SK-N-SH (cell line): ENCODE data around the gene SEC62. TPM values are rescaled to one million over a fixed set of nuclear protein-coding genes. Genes with fewer than 3 reads are reported as not detected.

Experiments used
- CTCF ChIA-PET: fragments of 300-600, 350-600 bp; formaldehyde crosslinking; extraction: SDS; loops from one replicate; lab custom pipeline; 2021; lab: Yijun Ruan, JAX
- POLR2A ChIA-PET: fragments of 350-600 bp; sonication (Branson Sonifier 250); formaldehyde crosslinking; extraction: SDS; loops from one replicate; lab custom pipeline; 2020; ENCODE audit warnings: antibody characterized with exemption, inconsistent platforms; lab: Yijun Ruan, JAX
- DNase-seq: peaks from one replicate; pipeline ENCODE4 v3.0.0; 2012
- H2AFZ ChIP-seq: fragments of 200-600 bp; sonication (generic); 2 replicates; pipeline ENCODE4 v1.8.1; 2016; ENCODE audit warnings: antibody characterized with exemption, mild to moderate bottlenecking, low read depth
- H3F3A ChIP-seq: fragments of 200-600 bp; sonication (generic); replicated peaks from 2 replicates; pipeline ENCODE3; 2016; ENCODE audit warnings: antibody characterized with exemption, mild to moderate bottlenecking; ENCODE audit not compliant: insufficient read depth
- H3K27ac ChIP-seq, 2 experiments: fragments of 200-500 bp in 1 of 2; fragments of 200-600 bp in 1 of 2; sonication (Bioruptor generic) in 1 of 2; sonication (generic), shearing (Covaris generic) in 1 of 2; 2 replicates each; pipeline versions ENCODE4 v1.5.1 to v1.6.1; 2014 to 2016; ENCODE audit warnings: low read depth in 2 of 2, inconsistent platforms in 1 of 2, low read length in 1 of 2, mild to moderate bottlenecking in 1 of 2, mixed read lengths in 1 of 2
- H3K27me3 ChIP-seq: fragments of 200-600 bp; sonication (generic), shearing (Covaris generic); 2 replicates; pipeline ENCODE4 v1.6.1; 2016; ENCODE audit warnings: mixed run types; ENCODE audit not compliant: insufficient read depth
- H3K36me3 ChIP-seq, 2 experiments: fragments of 200-500 bp in 1 of 2; fragments of 200-600 bp in 1 of 2; sonication (Bioruptor generic) in 1 of 2; sonication (generic) in 1 of 2; replicated peaks in 1 of 2; 2 replicates each; pipeline versions ENCODE3 to v1.5.1; 2014 to 2016; ENCODE audit warnings: low read length in 1 of 2, mild to moderate bottlenecking in 1 of 2; ENCODE audit not compliant: insufficient read depth in 2 of 2, control insufficient read depth in 1 of 2
- H3K4me1 ChIP-seq, 2 experiments: fragments of 200-500 bp in 1 of 2; fragments of 200-600 bp in 1 of 2; sonication (Bioruptor generic) in 1 of 2; sonication (generic), shearing (Covaris generic) in 1 of 2; 2 replicates each; pipeline versions ENCODE4 v1.5.1 to v1.6.1; 2014 to 2016; ENCODE audit warnings: low read depth in 1 of 2, low read length in 1 of 2, mixed run types in 1 of 2; ENCODE audit not compliant: insufficient read depth in 2 of 2, control insufficient read depth in 1 of 2
- H3K4me2 ChIP-seq: fragments of 200-600 bp; sonication (generic), shearing (Covaris generic); 2 replicates; pipeline ENCODE4 v1.6.1; 2017; ENCODE audit warnings: mixed run types
- H3K4me3 ChIP-seq, 2 experiments: fragments of 200-500 bp in 1 of 2; fragments of 200-600 bp in 1 of 2; sonication (Bioruptor generic) in 1 of 2; sonication (generic), shearing (Covaris generic) in 1 of 2; 2 replicates each; pipeline versions ENCODE4 v1.5.1 to v1.8.1; 2014 to 2016; ENCODE audit warnings: low read depth in 2 of 2, inconsistent platforms in 1 of 2, low read length in 1 of 2, mild to moderate bottlenecking in 1 of 2, mixed read lengths in 1 of 2, moderate library complexity in 1 of 2
- H3K79me2 ChIP-seq: fragments of 200-600 bp; sonication (generic); 2 replicates; pipeline ENCODE4 v1.8.1; 2017; ENCODE audit warnings: mild to moderate bottlenecking; ENCODE audit not compliant: insufficient read depth
- H3K9ac ChIP-seq: fragments of 200-600 bp; sonication (generic); 2 replicates; pipeline ENCODE4 v1.6.1; 2017; ENCODE audit warnings: mixed run types
- H3K9me2 ChIP-seq: fragments of 200-600 bp; sonication (generic); 2 replicates; pipeline ENCODE4 v1.6.1; 2017; ENCODE audit warnings: mixed run types
- H3K9me3 ChIP-seq: fragments of 200-600 bp; sonication (generic); 2 replicates; pipeline ENCODE4 v1.6.1; 2017; ENCODE audit warnings: mixed run types, mild to moderate bottlenecking, moderate library complexity
- H4K20me1 ChIP-seq: fragments of 200-600 bp; sonication (generic); 2 replicates; pipeline ENCODE4 v1.6.1; 2017; ENCODE audit warnings: mild to moderate bottlenecking, mixed run types; ENCODE audit not compliant: insufficient read depth
- ELF1 ChIP-seq: IDR thresholded peaks from 2 replicates; pipeline ENCODE4 v1.4.0; 2012
- EP300 ChIP-seq, 2 experiments: IDR thresholded peaks; 2 replicates each; pipeline versions ENCODE4 v1.4.0 to v1.6.1; 2012; ENCODE audit warnings: borderline replicate concordance in 1 of 2, low read depth in 1 of 2, low read length in 1 of 2
- FOXJ3 ChIP-seq: sonication (generic); formaldehyde crosslinking; IDR thresholded peaks from 2 replicates; pipeline ENCODE4 v1.5.1; 2020; ENCODE audit warnings: mild to moderate bottlenecking, missing genetic modification reagents
- FOXM1 ChIP-seq: IDR thresholded peaks from 2 replicates; pipeline ENCODE4 v1.4.0; 2012; ENCODE audit warnings: low read depth, mild to moderate bottlenecking
- NFIC ChIP-seq: IDR thresholded peaks from 2 replicates; pipeline ENCODE4 v1.4.0; 2012; ENCODE audit warnings: borderline replicate concordance
- NRF1 ChIP-seq: IDR thresholded peaks from 2 replicates; pipeline ENCODE4 v1.6.1; 2012; ENCODE audit warnings: low read depth, mild to moderate bottlenecking, low read length
- POLR2AphosphoS5 ChIP-seq: IDR thresholded peaks from 2 replicates; pipeline ENCODE4 v1.6.1; 2012; ENCODE audit warnings: low read depth, low read length
- TAF1 ChIP-seq: IDR thresholded peaks from 2 replicates; pipeline ENCODE4 v1.6.1; 2012; ENCODE audit warnings: low read depth, mild to moderate bottlenecking, low read length, moderate library complexity, borderline replicate concordance
- USF2 ChIP-seq: fragments of 150-350 bp; IDR thresholded peaks from 2 replicates; pipeline ENCODE4 v1.6.1; 2017; ENCODE audit warnings: antibody characterized with exemption, low read length, low read depth, borderline replicate concordance
- YY1 ChIP-seq: IDR thresholded peaks from 2 replicates; pipeline ENCODE4 v1.4.0; 2012; ENCODE audit warnings: low read depth, mild to moderate bottlenecking
- WGBS: methylation state at CpG from one replicate; pipeline ENCODE4 v1.1.6; 2017; ENCODE audit warnings: low lambda C conversion rate; 5-methylcytosine and 5-hydroxymethylcytosine counted together
- polyA plus RNA-seq, 3 experiments: library from polyadenylated mRNA; depleted of rRNA; stranded (reverse); fragments of >200 nt; gene quantifications; 2 replicates each; pipeline ENCODE4 v1.2.3, GENCODE V29; 2012
- TF ChIP-seq, protein P1 (sequence below): IDR thresholded peaks from 2 replicates; pipeline ENCODE4; 2012
- TF ChIP-seq, protein P2 (sequence below): IDR thresholded peaks from 2 replicates; pipeline ENCODE4 v1.6.1; 2012; ENCODE audit warnings: mild to moderate bottlenecking, low read depth, low read length, moderate library complexity

Gene SEC62
- polyA plus RNA-seq, 1 of the 3 experiments (the other 2 are of a cell fraction): 15.0 TPM

- H2AFZ ChIP-seq: no peak overlapping the region
- TF ChIP-seq NFIC: no peak
- no peak for TF ChIP-seq FOXJ3 (CRISPR knock-in tag)
- TF ChIP-seq FOXM1: no peak
- TF ChIP-seq, protein P1, sequence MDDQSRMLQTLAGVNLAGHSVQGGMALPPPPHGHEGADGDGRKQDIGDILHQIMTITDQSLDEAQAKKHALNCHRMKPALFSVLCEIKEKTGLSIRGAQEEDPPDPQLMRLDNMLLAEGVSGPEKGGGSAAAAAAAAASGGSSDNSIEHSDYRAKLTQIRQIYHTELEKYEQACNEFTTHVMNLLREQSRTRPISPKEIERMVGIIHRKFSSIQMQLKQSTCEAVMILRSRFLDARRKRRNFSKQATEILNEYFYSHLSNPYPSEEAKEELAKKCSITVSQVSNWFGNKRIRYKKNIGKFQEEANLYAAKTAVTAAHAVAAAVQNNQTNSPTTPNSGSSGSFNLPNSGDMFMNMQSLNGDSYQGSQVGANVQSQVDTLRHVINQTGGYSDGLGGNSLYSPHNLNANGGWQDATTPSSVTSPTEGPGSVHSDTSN: no peak
- no peak for TF ChIP-seq USF2
- TF ChIP-seq EP300 (IDR thresholded peaks at IDR 0.05; ENCODE audit: borderline replicate concordance in 1 of 2, low read depth in 1 of 2, low read length in 1 of 2): no peak
- WGBS: 90% methylated on average over 4 of the region's 4 CpGs
- no peak overlapping the region for H3K9ac ChIP-seq
- no peak overlapping the region for H3K27ac ChIP-seq
- CTCF ChIA-PET: interaction anchor here (1.4 kb wide), 1 partner anchor 11 kb away, joined by 4 read pairs; no protein-coding TSS in a partner anchor
- H3K36me3 ChIP-seq: no peaks in the 10 kb centered on the region
- no peak overlapping the region for H3K4me2 ChIP-seq
- no peaks in the 10 kb centered on the region for H4K20me1 ChIP-seq
- no peaks in the 10 kb centered on the region for H3F3A ChIP-seq
- no peak overlapping the region for H3K4me3 ChIP-seq
- POLR2A ChIA-PET: no interaction called here
- H3K9me3 ChIP-seq: no peaks in the 10 kb centered on the region
- no peaks in the 10 kb centered on the region for H3K79me2 ChIP-seq
- H3K9me2 ChIP-seq: no peaks in the 10 kb centered on the region
- DNase-seq: no peak
- H3K4me1 ChIP-seq: no peaks in the 10 kb centered on the region
- no peaks in the 10 kb centered on the region for H3K27me3 ChIP-seq
Measured at GRCh38 chr3:170022336-170022735, 55.7 kb downstream of the SEC62 start.

GRCh38 chr3:170023165-170023564 lies 56.6 kb downstream of the SEC62 start:
- TF ChIP-seq ELF1 (no peak), POLR2AphosphoS5 (no peak), TAF1 (no peak), NRF1 (no peak), YY1 (no peak)
- TF ChIP-seq, protein P2, sequence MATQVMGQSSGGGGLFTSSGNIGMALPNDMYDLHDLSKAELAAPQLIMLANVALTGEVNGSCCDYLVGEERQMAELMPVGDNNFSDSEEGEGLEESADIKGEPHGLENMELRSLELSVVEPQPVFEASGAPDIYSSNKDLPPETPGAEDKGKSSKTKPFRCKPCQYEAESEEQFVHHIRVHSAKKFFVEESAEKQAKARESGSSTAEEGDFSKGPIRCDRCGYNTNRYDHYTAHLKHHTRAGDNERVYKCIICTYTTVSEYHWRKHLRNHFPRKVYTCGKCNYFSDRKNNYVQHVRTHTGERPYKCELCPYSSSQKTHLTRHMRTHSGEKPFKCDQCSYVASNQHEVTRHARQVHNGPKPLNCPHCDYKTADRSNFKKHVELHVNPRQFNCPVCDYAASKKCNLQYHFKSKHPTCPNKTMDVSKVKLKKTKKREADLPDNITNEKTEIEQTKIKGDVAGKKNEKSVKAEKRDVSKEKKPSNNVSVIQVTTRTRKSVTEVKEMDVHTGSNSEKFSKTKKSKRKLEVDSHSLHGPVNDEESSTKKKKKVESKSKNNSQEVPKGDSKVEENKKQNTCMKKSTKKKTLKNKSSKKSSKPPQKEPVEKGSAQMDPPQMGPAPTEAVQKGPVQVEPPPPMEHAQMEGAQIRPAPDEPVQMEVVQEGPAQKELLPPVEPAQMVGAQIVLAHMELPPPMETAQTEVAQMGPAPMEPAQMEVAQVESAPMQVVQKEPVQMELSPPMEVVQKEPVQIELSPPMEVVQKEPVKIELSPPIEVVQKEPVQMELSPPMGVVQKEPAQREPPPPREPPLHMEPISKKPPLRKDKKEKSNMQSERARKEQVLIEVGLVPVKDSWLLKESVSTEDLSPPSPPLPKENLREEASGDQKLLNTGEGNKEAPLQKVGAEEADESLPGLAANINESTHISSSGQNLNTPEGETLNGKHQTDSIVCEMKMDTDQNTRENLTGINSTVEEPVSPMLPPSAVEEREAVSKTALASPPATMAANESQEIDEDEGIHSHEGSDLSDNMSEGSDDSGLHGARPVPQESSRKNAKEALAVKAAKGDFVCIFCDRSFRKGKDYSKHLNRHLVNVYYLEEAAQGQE: no peak
- TF ChIP-seq, protein P1: no peak
- TF ChIP-seq, all 33 proteins: peak for 0
- Histone ChIP-seq H3K9ac (no peak overlapping the region), H2AFZ (no peak overlapping the region), H3K4me2 (no peak overlapping the region), H3F3A (no peaks in the 10 kb centered on the region), H3K36me3 (no peaks in the 10 kb centered on the region), H3K79me2 (no peaks in the 10 kb centered on the region), H3K4me3 (no peak overlapping the region), H3K9me3 (no peaks in the 10 kb centered on the region), H3K27ac (no peak overlapping the region), H3K4me1 (no peaks in the 10 kb centered on the region), H3K27me3 (no peaks in the 10 kb centered on the region), H4K20me1 (no peaks in the 10 kb centered on the region), H3K9me2 (no peaks in the 10 kb centered on the region)
- WGBS: 46% methylated on average over 1 of the region's 1 CpG
- DNase-seq: no peak
- ChIA-PET POLR2A (no interaction called here), CTCF (no interaction called here)
